Mucosa of rectum (tissue), 2 donors: Measurements from ENCODE around the gene KLC4.

Source experiments
- H3K27ac ChIP-seq, 2 donors: one replicate each; pipeline ENCODE4 v1.7.0; 2013; ENCODE audit warnings: inconsistent platforms in 2 of 2, low read depth in 2 of 2, low read length in 2 of 2
- H3K27me3 ChIP-seq, 2 donors: one replicate each; pipeline ENCODE4 v1.7.0; 2013; ENCODE audit warnings: low read length in 2 of 2; ENCODE audit not compliant: control insufficient read depth in 2 of 2, insufficient read depth in 2 of 2
- H3K36me3 ChIP-seq, 2 donors: one replicate each; pipeline ENCODE4 v1.7.0; 2013; ENCODE audit warnings: low read length in 2 of 2; ENCODE audit not compliant: control insufficient read depth in 2 of 2, insufficient read depth in 2 of 2
- H3K4me1 ChIP-seq, 2 donors: one replicate each; pipeline ENCODE4 v1.7.0; 2013; ENCODE audit warnings: low read length in 2 of 2, mild to moderate bottlenecking in 1 of 2; ENCODE audit not compliant: control insufficient read depth in 2 of 2, insufficient read depth in 2 of 2
- H3K4me3 ChIP-seq, 2 donors: one replicate each; pipeline ENCODE4 v1.7.0; 2013; ENCODE audit warnings: low read length in 2 of 2
- H3K9ac ChIP-seq, 2 donors: one replicate each; pipeline ENCODE4 v1.7.0; 2013; ENCODE audit warnings: low read length in 2 of 2, low read depth in 1 of 2, mild to moderate bottlenecking in 1 of 2
- H3K9me3 ChIP-seq, 2 donors: one replicate each; pipeline ENCODE4 v1.7.0; 2013; ENCODE audit warnings: low read length in 2 of 2; ENCODE audit not compliant: control insufficient read depth in 2 of 2
- donor health status: healthy.
- donor health status: Normal muscosa, but diverticular disease.

The KLC4 gene

DNA sequence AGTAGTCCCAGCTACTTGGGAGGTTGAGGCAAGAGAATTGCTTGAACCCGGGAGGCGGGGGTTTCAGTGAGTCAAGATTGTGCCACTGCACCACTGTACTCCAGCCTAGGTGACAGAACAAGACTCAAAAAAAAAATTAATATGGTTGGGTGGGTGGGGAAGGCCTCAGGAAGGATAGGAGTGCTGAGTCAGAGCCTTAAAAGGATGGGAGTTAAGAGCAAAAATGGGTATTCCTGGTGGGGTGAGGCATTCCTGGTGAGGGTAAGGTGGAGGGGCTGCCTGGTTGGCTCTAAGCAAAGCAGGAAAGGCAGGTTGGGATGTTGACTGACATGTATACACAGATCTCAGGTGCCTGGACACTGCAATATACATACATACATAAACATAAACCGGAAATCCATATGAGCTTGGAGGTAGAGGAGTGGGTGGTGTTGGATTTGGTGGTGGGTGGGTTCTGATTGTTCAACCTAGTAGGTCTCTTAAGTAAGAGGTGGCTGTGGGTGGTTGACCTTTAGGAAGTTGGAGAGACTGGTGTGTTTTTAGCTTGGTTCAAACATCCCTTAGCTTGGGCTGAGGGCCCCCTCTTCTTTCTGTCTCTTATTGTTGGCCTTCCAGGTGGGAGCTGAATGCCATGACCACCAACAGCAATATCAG, 39.3 kb upstream of the KLC4 start:
- no peaks in the 10 kb centered on the region for H3K27me3 ChIP-seq
- no peak overlapping the region for H3K27ac ChIP-seq
- H3K9ac ChIP-seq: no peak overlapping the region
- H3K4me1 ChIP-seq: peaks cover 17 to 18% of the 10 kb centered on the region in 2 donors
- H3K36me3 ChIP-seq: peaks cover 30 to 31% of the 10 kb centered on the region in 2 donors
- no peaks in the 10 kb centered on the region for H3K9me3 ChIP-seq
- H3K4me3 ChIP-seq: no peak overlapping the region

- Histone ChIP-seq H3K4me3 (peak overlapping the region; percentile 91 to 99), H3K36me3 (peaks cover 32 to 36% of the 10 kb centered on the region in 2 donors), H3K9ac (peak overlapping the region in 1 of 2 donors; percentile 28), H3K9me3 (no peaks in the 10 kb centered on the region), H3K4me1 (peaks cover 15 to 18% of the 10 kb centered on the region in 2 donors), H3K27me3 (no peaks in the 10 kb centered on the region), H3K27ac (peak overlapping the region in 1 of 2 donors; percentile 72)
Measured at GRCh38 chr6:43020847-43021246, 38.6 kb upstream of the KLC4 start.

DNA sequence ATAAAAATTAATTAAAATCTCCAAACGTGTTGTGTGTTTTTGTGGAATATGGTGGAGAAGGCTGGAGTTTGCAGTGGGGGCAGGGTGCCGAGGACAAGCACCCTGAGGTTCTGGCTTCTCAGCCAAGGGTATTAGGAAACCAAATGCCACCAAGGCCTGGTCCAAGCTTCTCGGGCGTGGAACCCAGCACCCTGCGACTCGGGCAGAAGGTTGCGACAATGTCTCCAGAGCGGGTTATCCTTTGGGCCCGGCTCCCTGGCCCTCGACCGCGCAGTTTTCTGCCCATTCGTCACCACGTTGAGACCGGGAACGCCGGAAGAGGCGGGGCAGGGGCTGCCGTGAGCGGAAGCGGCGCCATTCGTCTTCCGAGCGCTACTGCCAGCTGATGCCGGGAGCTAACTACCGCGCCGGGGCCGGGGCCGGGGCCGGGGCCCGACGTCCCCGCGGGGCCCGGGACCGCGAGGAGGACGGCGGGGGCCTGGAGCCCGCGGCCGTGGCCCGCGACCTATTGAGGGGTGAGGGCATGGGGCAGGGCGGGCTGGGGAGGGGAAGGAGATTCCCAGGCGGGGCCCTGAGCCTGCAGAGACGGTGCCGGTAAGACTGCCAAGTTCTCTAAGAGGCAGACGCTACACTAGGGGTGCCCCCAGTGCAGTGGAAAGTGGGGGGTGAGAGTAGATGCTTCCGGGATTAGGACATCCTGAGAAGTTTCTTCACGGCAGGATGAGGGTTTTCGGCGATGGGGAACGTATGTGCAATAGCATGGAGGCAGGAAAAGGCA, 38.0 kb upstream of the KLC4 start, which contains the start of gene RRP36:
Gene RRP36, plus strand, starts transcription at position 354 of the 778 bp plus-strand sequence. Its CDS starts 32 bp downstream, at position 386.
- H3K4me1 ChIP-seq: peaks cover 12 to 13% of the 10 kb centered on the region in 2 donors
- peak within 1 kb of the TSS; percentile 73 to 84 for H3K9ac ChIP-seq
- H3K27ac ChIP-seq: peak within 1 kb of the TSS; percentile 54 to 72
- no peaks in the 10 kb centered on the region for H3K9me3 ChIP-seq
- H3K27me3 ChIP-seq: no peaks in the 10 kb centered on the region
- H3K36me3 ChIP-seq: peaks cover 37 to 41% of the 10 kb centered on the region in 2 donors
- H3K4me3 ChIP-seq: peak within 1 kb of the TSS; percentile 91 to 99

DNA sequence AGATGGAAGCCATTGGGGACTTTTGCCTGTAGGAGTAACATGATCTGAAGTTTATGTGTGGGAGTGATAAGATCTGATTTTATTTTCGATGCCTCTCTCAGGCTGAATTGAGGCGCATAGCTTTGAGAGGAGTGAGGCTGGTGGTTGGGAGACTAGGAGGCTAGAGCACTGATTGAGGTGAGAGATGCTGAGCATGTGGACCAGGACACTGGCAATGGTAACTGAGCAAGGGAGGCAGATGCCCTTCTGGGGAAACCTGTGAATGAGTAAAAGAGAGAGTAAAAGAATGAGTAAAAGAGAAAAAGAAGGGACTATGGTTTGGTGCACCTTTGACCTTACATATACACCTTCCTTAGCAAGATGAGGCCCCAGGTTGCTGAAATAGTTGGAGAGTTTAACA, 35.0 kb upstream of the KLC4 start:
- Histone ChIP-seq H3K27ac (no peak overlapping the region), H3K9ac (no peak overlapping the region), H3K27me3 (no peaks in the 10 kb centered on the region), H3K36me3 (peaks cover 43 to 44% of the 10 kb centered on the region in 2 donors), H3K4me3 (no peak overlapping the region), H3K4me1 (peaks cover 4 to 10% of the 10 kb centered on the region in 2 donors), H3K9me3 (no peaks in the 10 kb centered on the region)

GRCh38 chr6:43026365-43026764, 33.1 kb upstream of the KLC4 start:
- H3K27ac ChIP-seq: no peak overlapping the region
- H3K4me3 ChIP-seq: no peak overlapping the region
- peaks cover 0 to 4% of the 10 kb centered on the region in 2 donors for H3K4me1 ChIP-seq
- H3K36me3 ChIP-seq: peaks cover 48 to 51% of the 10 kb centered on the region in 2 donors
- no peaks in the 10 kb centered on the region for H3K9me3 ChIP-seq
- H3K27me3 ChIP-seq: no peaks in the 10 kb centered on the region
- no peak overlapping the region for H3K9ac ChIP-seq

- Histone ChIP-seq H3K27ac (no peak overlapping the region), H3K4me3 (no peak overlapping the region), H3K36me3 (peaks cover 56 to 63% of the 10 kb centered on the region in 2 donors), H3K9ac (no peak overlapping the region), H3K27me3 (no peaks in the 10 kb centered on the region), H3K9me3 (no peaks in the 10 kb centered on the region), H3K4me1 (no peaks in the 10 kb centered on the region)
Measured at GRCh38 chr6:43029120-43029519, 30.3 kb upstream of the KLC4 start.

DNA sequence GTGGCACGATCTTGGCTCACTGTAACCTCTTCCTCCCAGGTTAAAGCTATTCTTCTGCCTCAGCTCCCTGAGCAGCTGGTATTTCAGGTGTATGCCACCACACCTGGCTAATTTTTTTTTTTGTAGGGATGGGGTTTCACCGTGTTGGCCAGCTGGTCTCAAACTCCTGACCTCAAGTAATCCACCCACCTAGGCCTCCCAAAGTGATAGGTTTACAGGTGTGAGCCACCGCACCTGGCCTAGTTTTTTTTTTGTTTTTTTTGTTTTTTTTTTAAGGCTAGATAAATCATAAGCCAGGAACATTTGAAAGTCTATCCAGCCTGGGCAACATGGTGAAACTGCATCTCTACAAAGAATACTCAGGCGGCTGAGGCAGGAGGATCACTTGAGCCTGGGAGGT, 27.1 kb upstream of the KLC4 start:
- H3K9ac ChIP-seq: no peak overlapping the region
- peaks cover 51 to 57% of the 10 kb centered on the region in 2 donors for H3K36me3 ChIP-seq
- H3K9me3 ChIP-seq: no peaks in the 10 kb centered on the region
- no peaks in the 10 kb centered on the region for H3K4me1 ChIP-seq
- no peak overlapping the region for H3K27ac ChIP-seq
- H3K27me3 ChIP-seq: no peaks in the 10 kb centered on the region
- no peak overlapping the region for H3K4me3 ChIP-seq

- Histone ChIP-seq H3K4me1 (no peaks in the 10 kb centered on the region), H3K9ac (no peak overlapping the region), H3K36me3 (peaks cover 49 to 59% of the 10 kb centered on the region in 2 donors), H3K4me3 (no peak overlapping the region), H3K27me3 (no peaks in the 10 kb centered on the region), H3K27ac (no peak overlapping the region), H3K9me3 (no peaks in the 10 kb centered on the region)
Measured at GRCh38 chr6:43033496-43034189, 25.8 kb upstream of the KLC4 start.

GRCh38 chr6:43034190-43034525, 25.3 kb upstream of the KLC4 start:
- Histone ChIP-seq H3K4me3 (no peak overlapping the region), H3K9ac (no peak overlapping the region), H3K27me3 (no peaks in the 10 kb centered on the region), H3K27ac (no peak overlapping the region), H3K4me1 (no peaks in the 10 kb centered on the region), H3K9me3 (no peaks in the 10 kb centered on the region), H3K36me3 (peaks cover 49 to 57% of the 10 kb centered on the region in 2 donors)
